NT2/D1 (cell line): ENCODE results near the gene GOLGA3.
"Not testable (repeated sequence)": the region's sequence is repeated elsewhere in the genome, so short reads cannot be mapped to it uniquely, and the experiment has no call there.

Experiments used
- DNase-seq: peaks from one replicate; pipeline ENCODE4 v3.0.0-alpha.2; 2011; ENCODE audit warnings: low read depth, low spot score
- H3K27me3 ChIP-seq: 2 replicates; pipeline ENCODE4 v1.6.0; 2011; ENCODE audit warnings: mild to moderate bottlenecking; ENCODE audit not compliant: insufficient read length, insufficient read depth
- H3K36me3 ChIP-seq: 2 replicates; pipeline ENCODE4 v1.6.1; 2011; ENCODE audit warnings: mild to moderate bottlenecking, low read length, mixed read lengths; ENCODE audit not compliant: insufficient read depth, insufficient read length
- H3K4me1 ChIP-seq: 2 replicates; pipeline ENCODE4 v1.5.1; 2011; ENCODE audit not compliant: insufficient read depth, insufficient read length
- H3K4me3 ChIP-seq: 2 replicates; pipeline ENCODE4 v1.5.1; 2011; ENCODE audit warnings: low read depth; ENCODE audit not compliant: insufficient read length
- H3K9ac ChIP-seq: 2 replicates; pipeline ENCODE4 v1.6.0; 2011; ENCODE audit warnings: low read depth; ENCODE audit not compliant: insufficient read length
- H3K9me3 ChIP-seq: 2 replicates; pipeline ENCODE4 v1.5.1; 2011; ENCODE audit warnings: mild to moderate bottlenecking, low read length; ENCODE audit not compliant: insufficient read depth
- SUZ12 ChIP-seq: IDR thresholded peaks from 2 replicates; pipeline ENCODE4 v1.6.1; 2011; ENCODE audit not compliant: insufficient read length, insufficient read depth; ENCODE audit errors: extremely low read depth
- YY1 ChIP-seq: IDR thresholded peaks from 2 replicates; pipeline ENCODE4 v1.6.1; 2011; ENCODE audit not compliant: insufficient read length, insufficient read depth
- ZNF274 ChIP-seq: IDR thresholded peaks from 2 replicates; pipeline ENCODE4 v1.6.1; 2011; ENCODE audit warnings: mild to moderate bottlenecking, low read depth, low read length

Gene GOLGA3

DNA sequence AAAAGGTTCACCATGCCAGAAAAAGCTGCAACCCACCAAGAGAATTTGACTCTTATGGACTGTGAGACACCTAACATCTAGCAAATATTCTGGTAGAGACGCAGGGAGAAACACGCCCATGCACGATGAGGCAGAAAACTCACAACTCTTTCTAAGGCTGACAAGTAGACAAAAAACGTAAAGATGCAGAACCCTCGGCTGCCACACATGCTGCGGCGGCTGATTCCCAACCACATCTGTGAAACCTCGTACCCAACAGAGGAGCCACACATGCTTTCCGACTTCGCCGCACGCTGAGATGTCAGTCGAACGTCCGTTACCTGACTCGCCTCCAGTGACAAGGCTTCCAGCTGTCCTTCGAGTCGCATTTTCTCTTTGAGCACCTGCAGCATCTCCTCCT is 21.8 kb downstream of the GOLGA3 start:
- no peak for DNase-seq
- no peak overlapping the region for H3K4me3 ChIP-seq
- H3K4me1 ChIP-seq: peaks cover 3% of the 10 kb centered on the region
- peaks cover 77% of the 10 kb centered on the region for H3K36me3 ChIP-seq
- H3K9ac ChIP-seq: no peak overlapping the region
- TF ChIP-seq ZNF274 (no peak), YY1 (no peak), SUZ12 (no peak)
- H3K27me3 ChIP-seq: no peaks in the 10 kb centered on the region
- H3K9me3 ChIP-seq: peaks cover 8% of the 10 kb centered on the region; the same call in 1 of the 2 replicates

DNA sequence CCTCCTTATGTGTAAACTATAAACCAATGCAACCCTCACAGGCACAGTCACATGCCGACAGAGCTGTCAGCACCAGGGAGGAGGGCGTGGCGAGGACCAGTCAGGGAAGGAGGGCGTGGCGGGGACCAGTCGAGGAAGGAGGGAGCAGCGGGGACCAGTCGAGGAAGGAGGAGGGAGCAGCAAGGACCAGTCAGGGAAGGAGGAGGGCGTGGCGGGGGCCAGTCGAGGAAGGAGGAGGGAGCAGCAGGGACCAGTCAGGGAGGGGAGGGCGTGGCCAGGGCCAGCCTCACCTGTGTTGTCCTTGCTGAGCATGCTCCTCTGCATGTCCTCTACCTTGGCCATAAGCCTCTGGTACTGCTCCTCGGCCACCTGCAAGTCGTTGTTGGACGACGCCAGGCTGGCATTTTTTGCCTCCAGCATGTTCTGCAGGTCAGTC is 24.2 kb downstream of the GOLGA3 start:
- Histone ChIP-seq H3K36me3 (peaks cover 85% of the 10 kb centered on the region), H3K4me3 (no peak overlapping the region), H3K9ac (no peak overlapping the region), H3K27me3 (no peaks in the 10 kb centered on the region), H3K9me3 (no peaks in the 10 kb centered on the region), H3K4me1 (peaks cover 3% of the 10 kb centered on the region)
- no peak for DNase-seq
- TF ChIP-seq SUZ12 (no peak), YY1 (no peak), ZNF274 (no peak)

DNA sequence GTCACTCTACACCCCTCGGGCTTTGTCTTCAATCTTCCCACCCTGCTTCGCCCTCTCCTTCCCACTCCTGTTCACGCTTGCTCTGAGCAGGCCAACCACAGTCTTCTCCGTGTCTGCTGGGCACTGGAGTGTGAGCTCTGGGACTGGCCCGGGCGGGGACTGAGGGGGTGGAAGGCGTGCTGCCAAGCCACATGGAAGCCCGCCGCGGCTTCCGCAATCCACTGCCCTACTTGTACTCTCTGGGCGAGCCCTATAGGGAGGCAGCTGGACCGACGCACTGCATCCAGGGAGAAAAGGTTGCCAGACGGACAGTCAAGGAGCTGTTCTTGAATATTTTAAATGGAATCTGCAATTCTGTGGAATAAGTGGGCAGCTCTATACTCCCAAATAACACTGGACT is 24.8 kb downstream of the GOLGA3 start:
- H3K9ac ChIP-seq: no peak overlapping the region
- H3K4me1 ChIP-seq: peaks cover 3% of the 10 kb centered on the region
- H3K4me3 ChIP-seq: no peak overlapping the region
- no peak for DNase-seq
- TF ChIP-seq ZNF274 (no peak), SUZ12 (no peak), YY1 (no peak)
- H3K9me3 ChIP-seq: no peaks in the 10 kb centered on the region
- H3K36me3 ChIP-seq: peaks cover 87% of the 10 kb centered on the region
- no peaks in the 10 kb centered on the region for H3K27me3 ChIP-seq

DNA sequence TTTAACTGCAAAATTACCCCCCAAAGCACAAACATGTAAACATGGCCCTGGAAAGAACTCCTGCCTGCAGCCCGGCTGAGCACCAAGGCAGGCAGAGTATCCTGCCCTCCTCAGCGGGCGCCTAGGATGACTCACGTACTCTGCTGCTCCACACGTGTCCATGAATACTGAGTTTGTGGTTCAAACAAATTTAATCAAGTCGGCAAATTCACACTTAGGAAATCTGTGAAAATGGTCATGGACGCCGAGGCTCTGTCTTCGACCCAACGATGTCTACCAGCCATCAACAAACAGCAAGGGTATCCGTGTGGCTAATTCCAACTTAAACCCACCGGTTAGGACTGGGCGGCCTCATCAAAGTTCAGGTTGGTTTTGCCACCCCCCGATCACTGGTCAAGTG is 25.5 kb downstream of the GOLGA3 start:
- H3K9me3 ChIP-seq: no peaks in the 10 kb centered on the region
- no peaks in the 10 kb centered on the region for H3K27me3 ChIP-seq
- peaks cover 3% of the 10 kb centered on the region for H3K4me1 ChIP-seq
- DNase-seq: no peak
- TF ChIP-seq YY1 (no peak), ZNF274 (no peak), SUZ12 (no peak)
- no peak overlapping the region for H3K9ac ChIP-seq
- peaks cover 87% of the 10 kb centered on the region for H3K36me3 ChIP-seq
- no peak overlapping the region for H3K4me3 ChIP-seq

DNA sequence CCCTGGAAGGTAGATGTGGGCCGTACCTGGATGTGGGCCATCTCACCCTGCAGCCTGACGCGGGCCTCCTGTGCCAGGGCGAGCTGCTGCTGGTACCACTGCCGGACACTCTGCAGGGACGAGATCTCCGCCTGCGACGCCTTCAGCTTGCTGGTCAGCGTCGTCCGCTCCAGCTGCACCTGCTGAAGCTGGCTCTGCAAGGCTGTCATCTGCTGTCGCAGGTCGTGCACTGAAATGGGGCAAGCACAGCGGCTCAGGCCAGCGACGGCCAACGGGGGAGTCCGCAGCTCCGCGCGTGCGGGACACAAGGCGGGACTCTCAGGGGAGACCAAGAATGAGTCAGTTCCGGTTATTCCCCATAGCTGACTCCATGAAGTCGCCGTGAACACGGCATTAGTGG is 26.9 kb downstream of the GOLGA3 start:
- Histone ChIP-seq H3K9ac (no peak overlapping the region), H3K9me3 (no peaks in the 10 kb centered on the region), H3K36me3 (peaks cover 89% of the 10 kb centered on the region), H3K4me1 (no peaks in the 10 kb centered on the region), H3K27me3 (no peaks in the 10 kb centered on the region), H3K4me3 (no peak overlapping the region)
- TF ChIP-seq YY1 (no peak), ZNF274 (no peak), SUZ12 (no peak)
- no peak for DNase-seq

DNA sequence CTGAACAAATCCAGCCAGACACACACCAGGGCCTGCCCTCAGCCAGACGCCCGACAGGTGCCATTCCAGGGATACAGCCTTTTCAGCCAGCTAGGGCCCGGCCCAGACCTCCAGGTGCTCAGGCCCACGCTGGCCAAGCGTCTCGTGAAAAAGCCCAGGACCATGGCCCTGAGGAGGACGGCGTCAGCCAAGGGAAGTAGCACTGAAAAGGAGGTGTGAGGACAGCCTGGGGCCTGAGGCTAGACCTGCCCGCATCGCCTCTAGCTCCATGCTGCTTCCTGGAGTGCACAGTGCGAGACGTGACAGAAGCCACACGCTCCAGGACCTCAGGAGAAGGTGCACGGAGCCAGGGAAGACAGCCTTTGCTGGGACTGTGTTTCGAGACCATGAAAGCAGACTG is 29.8 kb downstream of the GOLGA3 start:
- Histone ChIP-seq H3K36me3 (peaks cover 90% of the 10 kb centered on the region), H3K4me3 (no peak overlapping the region)
- TF ChIP-seq YY1: no peak
- TF ChIP-seq SUZ12: no peak
- no peak for TF ChIP-seq ZNF274

DNA sequence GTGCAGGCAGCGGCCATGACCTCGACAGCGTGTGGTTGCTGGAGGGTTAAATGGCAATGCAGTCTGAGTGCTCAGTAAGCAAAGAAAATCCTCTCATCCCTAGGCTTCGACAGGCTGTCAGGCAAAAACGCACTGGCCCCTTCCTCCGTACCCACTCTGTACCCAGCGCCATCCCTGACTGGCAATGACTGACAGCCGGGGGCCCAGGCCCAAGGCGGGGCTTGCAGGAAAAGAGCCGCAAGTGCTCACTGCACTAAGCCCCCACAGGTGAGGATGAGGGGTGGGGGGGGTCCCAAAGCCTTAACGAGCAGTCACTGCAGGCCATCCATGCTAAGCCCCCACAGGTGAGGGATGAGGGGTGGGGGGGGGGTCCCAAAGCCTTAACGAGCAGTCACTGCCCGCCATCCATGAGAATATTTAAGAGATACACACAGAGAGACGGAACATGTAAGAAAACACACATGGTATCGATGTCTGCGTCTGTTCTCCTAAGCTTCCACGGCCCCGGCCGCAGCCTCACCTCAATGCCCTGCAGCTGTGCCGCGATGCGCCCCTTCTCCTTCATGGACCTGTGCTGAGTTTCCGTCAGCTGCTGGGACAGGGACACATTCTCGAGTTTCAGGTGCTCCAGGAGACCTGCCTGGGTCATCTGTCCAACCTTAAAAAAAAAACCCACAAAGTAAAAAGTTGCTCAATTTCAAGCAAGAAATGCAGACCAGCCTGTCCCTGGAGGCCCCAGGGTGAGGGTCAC is 30.7 kb downstream of the GOLGA3 start:
- Histone ChIP-seq H3K9me3 (no peaks in the 10 kb centered on the region), H3K4me3 (no peak overlapping the region), H3K4me1 (no peaks in the 10 kb centered on the region), H3K27me3 (no peaks in the 10 kb centered on the region), H3K36me3 (peaks cover 85% of the 10 kb centered on the region), H3K9ac (no peak overlapping the region)
- TF ChIP-seq SUZ12 (no peak), ZNF274 (no peak), YY1 (no peak)
- DNase-seq: no peak

More for the DNA sequence above, 29.8 kb downstream of the GOLGA3 start:
- Histone ChIP-seq H3K9ac (no peak overlapping the region), H3K9me3 (no peaks in the 10 kb centered on the region), H3K4me1 (no peaks in the 10 kb centered on the region), H3K27me3 (no peaks in the 10 kb centered on the region)
- no peak for DNase-seq

DNA sequence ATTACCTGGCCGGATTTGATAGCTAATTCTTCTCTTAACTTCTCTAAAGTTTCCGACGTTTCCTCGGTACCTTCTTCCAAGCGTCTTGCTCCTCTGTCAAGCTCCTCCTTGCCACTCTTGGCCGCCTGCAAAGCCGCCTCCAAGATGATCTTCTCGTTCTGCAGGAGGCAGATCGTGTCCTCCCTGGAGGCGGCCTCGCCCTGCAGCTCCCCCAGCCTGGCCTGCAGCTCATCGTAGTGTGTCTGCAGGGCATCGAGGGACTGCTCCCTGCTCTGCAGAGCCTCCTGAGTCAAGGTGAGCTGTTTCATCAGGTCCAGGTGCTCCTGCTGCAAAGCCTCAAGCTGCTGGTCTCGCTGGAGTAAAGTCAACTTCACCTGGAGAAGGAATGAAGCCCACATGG is 32.8 kb downstream of the GOLGA3 start:
- H3K9me3 ChIP-seq: no peaks in the 10 kb centered on the region
- no peak for DNase-seq
- H3K27me3 ChIP-seq: no peaks in the 10 kb centered on the region
- peaks cover 2% of the 10 kb centered on the region for H3K4me1 ChIP-seq
- TF ChIP-seq SUZ12 (no peak), YY1 (no peak), ZNF274 (no peak)
- no peak overlapping the region for H3K4me3 ChIP-seq
- peaks cover 89% of the 10 kb centered on the region for H3K36me3 ChIP-seq
- H3K9ac ChIP-seq: no peak overlapping the region

DNA sequence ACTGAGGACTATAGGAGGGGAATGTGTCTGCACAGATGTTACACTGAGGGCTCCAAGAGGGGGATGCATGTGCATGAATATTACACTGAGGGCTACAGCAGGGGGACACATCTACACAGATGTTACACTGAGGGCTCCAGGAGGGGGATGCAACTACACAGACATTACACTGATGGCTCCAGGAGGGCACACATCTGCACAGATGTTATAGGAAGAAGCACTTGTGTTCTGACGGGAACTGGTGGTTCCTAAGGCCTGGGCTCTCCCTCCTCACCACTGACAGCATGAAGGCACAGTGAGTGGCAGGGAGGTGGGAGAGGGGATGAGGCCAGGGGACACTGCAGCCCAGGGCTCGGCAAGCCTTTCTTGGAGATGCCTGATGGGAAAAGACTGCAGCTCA is 36.7 kb downstream of the GOLGA3 start:
- peaks cover 78% of the 10 kb centered on the region for H3K36me3 ChIP-seq
- H3K9me3 ChIP-seq, DNase-seq, H3K27me3 ChIP-seq, H3K4me1 ChIP-seq, H3K4me3 ChIP-seq, H3K9ac ChIP-seq: not testable (repeated sequence)
